ENCODE measurements around the gene DUSP10.

Gene DUSP10

GRCh38 chr1:221716713-221717484 is 25.0 kb downstream of the DUSP10 start:
- H3F3A ChIP-seq (ENCODE audit: low read depth): peaks cover 9% of the 10 kb centered on the region; the same call in 1 of the 2 replicates

GRCh38 chr1:221715321-221716169 is 26.3 kb downstream of the DUSP10 start:
- peaks cover 34% of the 10 kb centered on the region for H4K20me1 ChIP-seq (ENCODE audit: insufficient read depth, low read length, poor library complexity, severe bottlenecking)
- H3K27me3 ChIP-seq (ENCODE audit: insufficient read depth, low read length, poor library complexity, severe bottlenecking): no peaks in the 10 kb centered on the region
- no peaks in the 10 kb centered on the region for H3K9me3 ChIP-seq (ENCODE audit: insufficient read depth, low read depth, low read length)
- H3K4me2 ChIP-seq (ENCODE audit: low read depth, low read length, poor library complexity, severe bottlenecking): peak overlapping the region; percentile 73
- H2AFZ ChIP-seq (ENCODE audit: low read length): no peak overlapping the region
- no peak for TF ChIP-seq CTCF (conservative IDR thresholded peaks at IDR 0.05; ENCODE audit: low read length)
- TF ChIP-seq EZH2phosphoT487 (IDR thresholded peaks at IDR 0.05; ENCODE audit: borderline replicate concordance): no peak
- H3K9me2 ChIP-seq (replicated peaks; ENCODE audit: low read depth, low read length): no peaks in the 10 kb centered on the region
- no peak overlapping the region for H3K4me3 ChIP-seq (ENCODE audit: low read length, poor library complexity, severe bottlenecking)
- H3K4me1 ChIP-seq (ENCODE audit: insufficient read depth, low read length, poor library complexity, severe bottlenecking): peaks cover 95% of the 10 kb centered on the region
- peak overlapping the region; percentile 52 for H3K9ac ChIP-seq (ENCODE audit: low read depth, low read length, poor library complexity, severe bottlenecking)
- H3K36me3 ChIP-seq (ENCODE audit: insufficient read depth, low read length): peaks cover 56% of the 10 kb centered on the region
- peaks cover 95% of the 10 kb centered on the region for H3K79me2 ChIP-seq (ENCODE audit: insufficient read depth, low read length)
- peaks cover 9% of the 10 kb centered on the region; the same call in 1 of the 2 replicates for H3F3A ChIP-seq (ENCODE audit: low read depth)

More at GRCh38 chr1:221716713-221717484, 25.0 kb downstream of the DUSP10 start:
- H4K20me1 ChIP-seq (ENCODE audit: insufficient read depth, low read length, poor library complexity, severe bottlenecking): peaks cover 46% of the 10 kb centered on the region
- H3K4me2 ChIP-seq (ENCODE audit: low read depth, low read length, poor library complexity, severe bottlenecking): peak overlapping the region; percentile 73
- H3K36me3 ChIP-seq (ENCODE audit: insufficient read depth, low read length): peaks cover 58% of the 10 kb centered on the region
- H3K4me1 ChIP-seq (ENCODE audit: insufficient read depth, low read length, poor library complexity, severe bottlenecking): peaks cover 94% of the 10 kb centered on the region
- TF ChIP-seq CTCF (conservative IDR thresholded peaks at IDR 0.05; ENCODE audit: low read length) (no peak), EZH2phosphoT487 (IDR thresholded peaks at IDR 0.05; ENCODE audit: borderline replicate concordance) (no peak)
- H3K9me2 ChIP-seq (replicated peaks; ENCODE audit: low read depth, low read length): no peaks in the 10 kb centered on the region
- H3K9me3 ChIP-seq (ENCODE audit: insufficient read depth, low read depth, low read length): no peaks in the 10 kb centered on the region
- H3K27me3 ChIP-seq (ENCODE audit: insufficient read depth, low read length, poor library complexity, severe bottlenecking): no peaks in the 10 kb centered on the region
- H3K79me2 ChIP-seq (ENCODE audit: insufficient read depth, low read length): peaks cover 95% of the 10 kb centered on the region
- H2AFZ ChIP-seq (ENCODE audit: low read length): no peak overlapping the region
- peak overlapping the region; percentile 25 for H3K4me3 ChIP-seq (ENCODE audit: low read length, poor library complexity, severe bottlenecking)
- H3K9ac ChIP-seq (ENCODE audit: low read depth, low read length, poor library complexity, severe bottlenecking): peak overlapping the region; percentile 52

- Histone ChIP-seq H3K36me3 (ENCODE audit: insufficient read depth, low read length) (peaks cover 46% of the 10 kb centered on the region), H3K9ac (ENCODE audit: low read depth, low read length, poor library complexity, severe bottlenecking) (peak overlapping the region; percentile 74), H4K20me1 (ENCODE audit: insufficient read depth, low read length, poor library complexity, severe bottlenecking) (peaks cover 26% of the 10 kb centered on the region), H3K9me2 (replicated peaks; ENCODE audit: low read depth, low read length) (no peaks in the 10 kb centered on the region), H2AFZ (ENCODE audit: low read length) (no peak overlapping the region), H3F3A (ENCODE audit: low read depth) (peaks cover 9% of the 10 kb centered on the region; the same call in 1 of the 2 replicates), H3K4me2 (ENCODE audit: low read depth, low read length, poor library complexity, severe bottlenecking) (peak overlapping the region; percentile 73), H3K4me1 (ENCODE audit: insufficient read depth, low read length, poor library complexity, severe bottlenecking) (peaks cover 95% of the 10 kb centered on the region), H3K9me3 (ENCODE audit: insufficient read depth, low read depth, low read length) (no peaks in the 10 kb centered on the region), H3K4me3 (ENCODE audit: low read length, poor library complexity, severe bottlenecking) (peak overlapping the region; percentile 68), H3K79me2 (ENCODE audit: insufficient read depth, low read length) (peaks cover 95% of the 10 kb centered on the region), H3K27me3 (ENCODE audit: insufficient read depth, low read length, poor library complexity, severe bottlenecking) (no peaks in the 10 kb centered on the region)
- TF ChIP-seq EZH2phosphoT487 (IDR thresholded peaks at IDR 0.05; ENCODE audit: borderline replicate concordance) (no peak), CTCF (conservative IDR thresholded peaks at IDR 0.05; ENCODE audit: low read length) (no peak)
Observed at GRCh38 chr1:221714227-221715152, 27.4 kb downstream of the DUSP10 start.
